ENCODE data around the gene MAGEA6.
"Not testable (repeated sequence)": the region's sequence is repeated elsewhere in the genome, so short reads cannot be mapped to it uniquely, and the experiment has no call there.

Gene MAGEA6

GRCh38 chrX:152769549-152770289 is at the start of gene MAGEA6:
Gene MAGEA6, minus strand, starts transcription at chrX:152769689. Its CDS starts 2,039 bp downstream, at chrX:152767650.
- DNase-seq, result not testable (repeated sequence)

- no peak for DNase-seq
Observed at GRCh38 chrX:152819266-152819665, 49.8 kb upstream of the MAGEA6 start.

GRCh38 chrX:152818356-152818755 is 48.9 kb upstream of the MAGEA6 start:
- DNase-seq, result no peak

- no peak for DNase-seq
Observed at GRCh38 chrX:152817078-152817764, 47.7 kb upstream of the MAGEA6 start.

- no peak for DNase-seq
Observed at GRCh38 chrX:152814048-152814447, 44.6 kb upstream of the MAGEA6 start.

- DNase-seq, result no peak
Observed at GRCh38 chrX:152813206-152813605, 43.7 kb upstream of the MAGEA6 start.

- DNase-seq, result no peak
Observed at GRCh38 chrX:152810403-152810802, 40.9 kb upstream of the MAGEA6 start.

- no peak for DNase-seq
Observed at GRCh38 chrX:152806035-152806434, 36.5 kb upstream of the MAGEA6 start.

GRCh38 chrX:152798945-152799344 is 29.5 kb upstream of the MAGEA6 start:
- no peak for DNase-seq

GRCh38 chrX:152787062-152787461 is 17.6 kb upstream of the MAGEA6 start:
- not testable (repeated sequence) for DNase-seq

GRCh38 chrX:152766562-152766961 is 2.9 kb downstream of the MAGEA6 start:
- not testable (repeated sequence) for DNase-seq

GRCh38 chrX:152761582-152761981 is 7.9 kb downstream of the MAGEA6 start:
- DNase-seq, result not testable (repeated sequence)

GRCh38 chrX:152759544-152759943 is 9.9 kb downstream of the MAGEA6 start:
- not testable (repeated sequence) for DNase-seq

- not testable (repeated sequence) for DNase-seq
Observed at GRCh38 chrX:152758918-152759317, 10.6 kb downstream of the MAGEA6 start, which contains the start of gene CSAG3. Gene CSAG3, plus strand, starts transcription at chrX:152759218.

- not testable (repeated sequence) for DNase-seq
Observed at GRCh38 chrX:152754871-152755270, 14.6 kb downstream of the MAGEA6 start.

- DNase-seq, result not testable (repeated sequence)
Observed at GRCh38 chrX:152753686-152754650, 15.5 kb downstream of the MAGEA6 start, which contains the start of gene MAGEA2. Gene MAGEA2, minus strand, starts transcription at chrX:152753842. Its CDS starts 2,479 bp downstream, at chrX:152751363.

- no peak for DNase-seq
Observed at GRCh38 chrX:152738560-152738959, 30.9 kb downstream of the MAGEA6 start.

GRCh38 chrX:152736528-152736927 is 33.0 kb downstream of the MAGEA6 start:
- DNase-seq, result not testable (repeated sequence)

GRCh38 chrX:152735860-152736511 is 33.5 kb downstream of the MAGEA6 start:
- DNase-seq, result no peak

GRCh38 chrX:152735101-152735500 is 34.4 kb downstream of the MAGEA6 start:
- no peak for DNase-seq

GRCh38 chrX:152734143-152734858 is 35.2 kb downstream of the MAGEA6 start:
- not testable (repeated sequence) for DNase-seq

Data from stimulated activated naive CD4-positive, alpha-beta T cell (primary cell).